Cortex of kidney (tissue), 1 donor: Measurements from ENCODE around the gene TRMT44.
"Not testable (repeated sequence)": the region's sequence is repeated elsewhere in the genome, so short reads cannot be mapped to it uniquely, and the experiment has no call there.

Experiments used
- DNase-seq: peaks from one replicate; lab custom pipeline; 2025; lab: John Stamatoyannopoulos, UW

TRMT44 gene

GRCh38 chr4:8494983-8495548 is 54.5 kb downstream of the TRMT44 start:
- DNase-seq = no peak

- DNase-seq = no peak
Observed at GRCh38 chr4:8495803-8496202, 55.2 kb downstream of the TRMT44 start.

GRCh38 chr4:8497762-8498161 is 57.2 kb downstream of the TRMT44 start:
- DNase-seq = no peak

GRCh38 chr4:8500966-8501365 is 60.4 kb downstream of the TRMT44 start:
- no peak for DNase-seq

GRCh38 chr4:8501781-8502180 is 61.2 kb downstream of the TRMT44 start:
- DNase-seq = no peak

- no peak for DNase-seq
Observed at GRCh38 chr4:8502371-8502770, 61.8 kb downstream of the TRMT44 start.

- no peak for DNase-seq
Observed at GRCh38 chr4:8502836-8503585, 62.4 kb downstream of the TRMT44 start.

- DNase-seq = no peak
Observed at GRCh38 chr4:8503801-8504200, 63.2 kb downstream of the TRMT44 start.

GRCh38 chr4:8504279-8505007 is 63.9 kb downstream of the TRMT44 start:
- no peak for DNase-seq

- DNase-seq = no peak
Observed at GRCh38 chr4:8505229-8505628, 64.7 kb downstream of the TRMT44 start.

- no peak for DNase-seq
Observed at GRCh38 chr4:8506006-8506372, 65.4 kb downstream of the TRMT44 start.

GRCh38 chr4:8506373-8507195 is 66.0 kb downstream of the TRMT44 start:
- no peak for DNase-seq

- DNase-seq = no peak
Observed at GRCh38 chr4:8507196-8507570, 66.6 kb downstream of the TRMT44 start.

GRCh38 chr4:8507624-8508023 is 67.0 kb downstream of the TRMT44 start:
- DNase-seq = no peak

- no peak for DNase-seq
Observed at GRCh38 chr4:8508266-8508665, 67.7 kb downstream of the TRMT44 start.

GRCh38 chr4:8508740-8509139 is 68.2 kb downstream of the TRMT44 start:
- no peak for DNase-seq

- no peak for DNase-seq
Observed at GRCh38 chr4:8509311-8509950, 68.9 kb downstream of the TRMT44 start.

GRCh38 chr4:8510191-8510590 is 69.6 kb downstream of the TRMT44 start:
- no peak for DNase-seq

- DNase-seq = no peak
Observed at GRCh38 chr4:8510611-8511285, 70.2 kb downstream of the TRMT44 start.

- DNase-seq = no peak
Observed at GRCh38 chr4:8512510-8512909, 71.9 kb downstream of the TRMT44 start.

GRCh38 chr4:8513080-8513479 is 72.5 kb downstream of the TRMT44 start:
- DNase-seq = not testable (repeated sequence)
